HG02852 (cell line): ENCODE results near the gene TMTC2.

Experiments used
- ATAC-seq: cut with Tn5 transposase; IDR thresholded peaks from one replicate; pipeline ENCODE4 v1.9.1; 2021; ENCODE audit warnings: mild to moderate bottlenecking, moderate library complexity; ENCODE audit not compliant: unreplicated experiment

Gene TMTC2

GRCh38 chr12:83172441-83172840 lies 485.7 kb downstream of the TMTC2 start:
- no peak for ATAC-seq

- no peak for ATAC-seq
These were observed 486.4 kb downstream of the TMTC2 start for GRCh38 chr12:83172866-83173649.

GRCh38 chr12:83179999-83180398 lies 493.3 kb downstream of the TMTC2 start:
- ATAC-seq: no peak

- ATAC-seq: no peak
These were observed 494.4 kb downstream of the TMTC2 start for GRCh38 chr12:83181074-83181473.

- no peak for ATAC-seq
These were observed 496.4 kb downstream of the TMTC2 start for GRCh38 chr12:83183132-83183531.
